ENCODE measurements around the gene SREK1IP1. TPM values are rescaled to one million over a fixed set of nuclear protein-coding genes. Genes with fewer than 3 reads are reported as not detected.
A peak's percentile ranks its signal among the peaks of the same experiment; 100 is the strongest.

SREK1IP1 gene
- total RNA-seq, 1 experiment from 2014 or later, result 25.5 TPM

GRCh38 chr5:64811050-64811640 is 42.7 kb upstream of the SREK1IP1 start:
- Histone ChIP-seq H3K27me3 (ENCODE audit: insufficient read depth, low read length) (no peaks in the 10 kb centered on the region), H2AFZ (ENCODE audit: low read depth, low read length, poor library complexity, severe bottlenecking) (no peak overlapping the region), H3K27ac (ENCODE audit: low read depth, low read length) (no peak overlapping the region), H3K4me2 (ENCODE audit: low read length) (no peak overlapping the region), H3K79me2 (ENCODE audit: insufficient read depth, low read length) (no peaks in the 10 kb centered on the region), H4K20me1 (ENCODE audit: insufficient read depth) (no peaks in the 10 kb centered on the region), H3K4me3 (replicated peaks in 1 of 2; ENCODE audit: low read depth in 1 of 2, low read length in 2 of 2) (no peak overlapping the region), H3K9ac (ENCODE audit: low read length) (no peak overlapping the region), H3K36me3 (ENCODE audit: control insufficient read depth in 1 of 2, insufficient read depth in 2 of 2, low read length in 2 of 2) (no peaks in the 10 kb centered on the region), H3K9me3 (ENCODE audit: control insufficient read depth in 1 of 2, insufficient read depth in 1 of 2, low read depth in 1 of 2, low read length in 2 of 2) (no peaks in the 10 kb centered on the region), H3K4me1 (ENCODE audit: control insufficient read depth in 1 of 2, insufficient read depth in 2 of 2, low read length in 2 of 2) (no peaks in the 10 kb centered on the region), H3K9me2 (ENCODE audit: insufficient read depth) (no peaks in the 10 kb centered on the region)
- no TSS peak for BruUV-seq (replicated peaks)
- RAD21 ChIA-PET (ENCODE audit: low non-redundant PET in 1 of 2, low total read pairs in 2 of 2, uncharacterized antibody in 2 of 2, unreplicated experiment in 2 of 2), result interaction anchor here (0.7 to 1.2 kb wide), 2 partner anchors 671 to 672 kb away, joined by 6 to 7 read pairs; no protein-coding TSS in a partner anchor
- DNase-seq (ENCODE audit: low read depth, low spot score), result peak; percentile 37
- ATAC-seq, result 0 out of 2 replicates have a peak, but pooled peaks have one; percentile 47
- POLR2A ChIA-PET, result no interaction called here
- CTCF ChIA-PET, result interaction anchor here (0.7 to 4.2 kb wide), 10 partner anchors 8 to 1495 kb away, joined by 3 to 69 read pairs (median 4); partner anchors contain the start of gene ADAMTS6
- TF ChIP-seq CBX3 (IDR thresholded peaks at IDR 0.05; ENCODE audit: low read depth), result no peak
- no peak for TF ChIP-seq ZNF274 (IDR thresholded peaks at IDR 0.05; ENCODE audit: low read depth, low read length)
- peak; percentile 70 for TF ChIP-seq RAD21 (IDR thresholded peaks at IDR 0.05; ENCODE audit: low read depth)
- no peak for TF ChIP-seq TCF7L2 (IDR thresholded peaks at IDR 0.05; ENCODE audit: borderline replicate concordance, extremely low read depth, insufficient read depth, insufficient read length)
- TF ChIP-seq MAX (IDR thresholded peaks at IDR 0.05), result no peak
- no peak for TF ChIP-seq FOSL1 (IDR thresholded peaks at IDR 0.05; ENCODE audit: low read depth)
- TF ChIP-seq EGR1 (IDR thresholded peaks at IDR 0.05; ENCODE audit: low read depth), result no peak
- TF ChIP-seq SP1 (IDR thresholded peaks at IDR 0.05; ENCODE audit: low read depth), result no peak
- TF ChIP-seq JUND (IDR thresholded peaks at IDR 0.05), result no peak
- TF ChIP-seq POLR2AphosphoS5 (IDR thresholded peaks at IDR 0.05; ENCODE audit: low read depth, low read length), result no peak
- no peak for TF ChIP-seq CEBPB (IDR thresholded peaks at IDR 0.05; ENCODE audit: low read depth)
- TF ChIP-seq ATF3 (IDR thresholded peaks at IDR 0.05), result no peak
- TF ChIP-seq EZH2 (IDR thresholded peaks at IDR 0.05), result no peak
- TF ChIP-seq CTCF (IDR thresholded peaks at IDR 0.05 in 2 of 3, conservative IDR thresholded peaks at IDR 0.05 in 1 of 3; ENCODE audit: borderline replicate concordance in 1 of 3, insufficient read depth in 1 of 3, low read depth in 2 of 3, low read length in 2 of 3), result peak; percentile 46 to 77 (median 49); a peak in 5 of 6 replicates
- TF ChIP-seq EZH2phosphoT487 (IDR thresholded peaks at IDR 0.05; ENCODE audit: borderline replicate concordance), result no peak
- intact Hi-C loops (cut with micrococcal nuclease), result loop anchor here (1.0 to 10.0 kb wide), 3 partner anchors 286 to 774 kb away; no protein-coding TSS in a partner anchor
